SK-MEL-5 (cell line): Measurements from ENCODE around the gene HSPH1. TPM values are rescaled to one million over a fixed set of nuclear protein-coding genes. Genes with fewer than 3 reads are reported as not detected.
"Not testable (repeated sequence)": the region's sequence is repeated elsewhere in the genome, so short reads cannot be mapped to it uniquely, and the experiment has no call there.

Experiments
- DNase-seq: peaks from one replicate; pipeline ENCODE4 v3.0.0-alpha.2; 2016; ENCODE audit warnings: low read depth, low spot score
- in situ Hi-C: cut with HindIII; loops from 2 replicates; pipeline ENCODE4 v1.10.0; 2016; ENCODE audit warnings: low sequenced_read_pairs, high pct_unique_total_duplicates, low pct_unique_long_range_greater_than_20kb
- total RNA-seq: library from RNA; depleted of rRNA; stranded (reverse); fragments of >200 nt; shearing (Covaris generic); gene quantifications from 2 replicates; pipeline ENCODE4 v1.2.3, GENCODE V29; 2014

The HSPH1 gene
- total RNA-seq, 1 experiment from 2014 or later: 184 TPM

DNA sequence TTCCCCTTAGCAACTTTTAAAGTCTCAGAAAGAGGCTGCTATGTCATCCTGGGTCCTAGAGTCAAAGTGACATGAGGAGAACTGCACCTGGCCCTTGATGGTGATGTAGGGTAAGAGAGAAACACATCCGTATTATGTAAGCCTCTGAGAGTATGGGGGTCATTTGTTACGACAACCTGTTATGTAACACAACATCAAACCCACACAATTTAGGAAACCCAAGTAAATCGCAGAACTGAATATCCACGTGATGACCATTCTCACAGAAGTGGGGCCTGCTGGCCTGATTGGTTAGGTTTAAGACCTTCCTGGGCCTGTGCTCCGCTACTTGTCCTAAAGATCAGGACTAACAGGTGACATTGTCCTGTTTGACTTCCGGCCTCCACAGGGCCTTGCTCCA, 22.7 kb upstream of the HSPH1 start:
- no peak for DNase-seq
- in situ Hi-C loops: no loop called here

DNA sequence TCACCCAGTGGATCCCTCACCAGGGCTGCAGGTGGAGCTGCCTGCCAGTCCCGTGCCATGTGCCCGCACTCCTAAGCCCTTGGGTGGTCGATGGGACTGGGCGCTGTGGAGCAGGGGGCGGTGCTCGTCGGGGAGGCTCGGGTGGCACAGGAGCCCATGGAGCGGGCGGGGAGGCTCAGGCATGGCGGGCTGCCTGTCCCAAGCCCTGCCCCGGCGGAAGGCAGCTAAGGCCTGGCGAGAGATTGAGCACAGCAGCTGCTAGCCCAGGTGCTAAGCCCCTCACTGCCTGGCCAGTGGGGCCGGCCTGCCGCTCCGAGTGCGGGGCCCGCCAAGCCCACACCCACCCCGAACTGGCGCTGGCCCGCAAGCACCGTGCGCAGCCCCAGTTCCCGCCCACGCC, 21.3 kb upstream of the HSPH1 start:
- DNase-seq: no peak
- in situ Hi-C loops: no loop called here

DNA sequence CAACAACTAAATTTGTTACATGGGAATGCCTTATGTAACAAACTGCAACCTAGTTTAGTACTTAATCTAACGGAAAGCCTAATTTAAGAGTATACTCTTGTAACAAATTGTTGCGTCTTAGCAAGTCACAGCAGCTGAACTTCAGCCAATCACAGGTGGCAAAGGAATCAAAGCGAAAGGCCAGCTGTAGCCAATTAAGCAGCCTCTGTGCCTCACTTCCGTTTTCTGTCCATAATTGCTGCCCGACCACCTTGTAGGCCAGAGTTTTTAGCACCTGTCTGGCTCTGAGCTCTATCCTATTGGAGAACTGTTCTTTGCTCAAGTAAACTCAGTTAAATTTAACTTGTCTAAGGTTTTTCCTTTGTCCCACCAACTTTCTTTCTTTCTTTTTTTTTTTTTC, 18.1 kb upstream of the HSPH1 start:
- in situ Hi-C loops: no loop called here
- no peak for DNase-seq

DNA sequence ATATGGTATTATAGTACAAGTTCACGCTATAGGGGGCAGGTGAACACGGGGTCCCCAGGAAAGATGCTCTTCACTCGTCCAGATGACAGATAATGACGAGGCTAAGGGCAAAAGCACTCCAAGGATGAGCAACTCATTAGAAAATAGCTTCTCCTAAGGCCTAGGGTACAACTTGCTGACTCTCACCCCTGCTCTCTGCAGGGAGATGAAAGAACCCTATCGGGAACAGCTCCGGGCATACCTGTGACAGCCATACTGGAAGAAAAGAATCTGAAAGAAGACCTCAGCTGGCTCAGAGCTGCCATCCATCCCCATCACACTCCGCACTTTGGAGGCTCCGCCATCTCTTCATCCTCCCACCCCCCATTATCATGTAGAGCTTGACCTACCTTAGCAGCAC, 17.5 kb upstream of the HSPH1 start:
- DNase-seq: no peak

DNA sequence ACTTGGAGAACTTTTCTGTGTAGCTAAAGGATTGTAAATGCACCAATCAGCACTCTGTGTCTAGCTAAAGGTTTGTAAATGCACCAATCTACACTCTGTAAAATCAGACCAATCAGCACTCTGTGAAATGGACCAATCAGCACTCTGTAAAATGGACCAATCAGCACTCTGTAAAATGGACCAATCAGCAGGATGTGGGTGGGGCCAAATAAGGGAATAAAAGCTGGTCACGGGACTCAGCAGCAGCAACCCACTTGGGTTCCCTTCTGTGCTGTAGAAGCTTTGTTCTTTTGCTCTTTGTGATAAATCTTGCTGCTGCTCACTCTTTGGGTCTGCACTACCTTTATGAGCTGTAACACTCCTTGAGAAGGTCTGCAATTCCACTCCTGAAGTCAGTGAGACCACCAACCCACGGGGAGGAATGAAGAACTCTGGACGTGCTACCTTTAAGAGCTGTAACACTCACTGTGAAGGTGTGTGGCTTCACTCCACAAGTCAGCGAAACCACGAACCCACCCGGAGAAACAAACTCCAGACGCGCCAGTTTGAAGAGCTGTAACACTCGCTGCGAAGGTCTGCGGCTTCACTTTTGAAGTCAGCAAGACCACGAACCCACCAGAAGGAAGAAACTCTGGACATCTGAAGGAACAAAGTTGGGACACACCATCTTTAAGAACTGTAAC, 16.2 kb upstream of the HSPH1 start:
- in situ Hi-C loops, DNase-seq: not testable (repeated sequence)

More for the DNA sequence above, 17.5 kb upstream of the HSPH1 start:
- in situ Hi-C loops: no loop called here

DNA sequence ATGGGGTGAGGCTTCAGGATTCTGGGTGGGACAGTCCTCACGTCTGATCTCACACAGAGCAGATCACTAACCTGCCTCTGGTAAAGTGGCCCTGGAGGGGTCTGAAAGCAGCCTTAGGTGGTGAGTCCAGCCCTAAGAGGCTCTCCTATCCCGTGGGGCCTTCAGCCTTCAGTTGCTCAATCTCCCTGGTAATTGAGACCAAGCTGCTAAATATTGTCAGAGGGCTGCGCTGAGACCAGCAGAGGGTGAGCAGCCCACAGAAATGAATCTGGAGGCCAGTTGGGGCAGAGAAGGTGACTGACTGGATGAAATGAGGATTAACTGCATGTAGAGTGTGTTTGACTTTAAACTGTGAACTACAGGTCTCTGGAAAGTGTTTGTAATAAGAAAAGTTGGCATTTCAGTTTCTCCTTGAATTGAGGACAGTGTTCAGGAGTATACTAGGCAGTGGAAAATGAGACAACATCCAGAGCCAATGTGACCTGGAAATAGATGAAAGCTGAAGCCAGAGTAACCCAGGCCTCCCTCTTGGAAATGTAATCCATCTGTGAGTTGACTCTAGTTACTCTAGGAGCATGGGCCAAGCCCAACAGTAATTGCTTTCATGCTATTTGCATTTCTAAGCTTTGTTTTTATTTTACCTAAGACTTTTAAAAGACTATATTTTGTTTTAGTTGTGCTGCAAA, 14.3 kb upstream of the HSPH1 start:
- no peak for DNase-seq
- in situ Hi-C loops: no loop called here

DNA sequence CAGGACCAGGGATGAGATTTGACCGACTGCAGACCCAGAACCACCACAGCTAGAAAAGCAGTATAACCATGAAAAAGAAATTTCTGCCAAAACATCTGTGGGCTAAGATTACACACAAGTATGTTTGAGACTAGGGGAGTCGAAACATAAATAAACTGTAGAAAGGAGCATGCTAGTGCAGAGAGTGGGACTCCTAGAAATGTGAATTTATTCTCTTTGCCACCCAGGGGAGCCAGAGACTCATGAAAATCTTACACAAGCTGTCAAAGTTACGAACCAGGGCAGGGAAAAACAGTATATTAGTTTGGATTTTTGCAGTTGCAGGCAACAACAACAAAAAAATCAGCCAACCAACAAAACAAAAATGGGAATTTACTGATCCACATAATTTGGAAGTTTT, 12.3 kb upstream of the HSPH1 start:
- DNase-seq: no peak
- in situ Hi-C loops: no loop called here

DNA sequence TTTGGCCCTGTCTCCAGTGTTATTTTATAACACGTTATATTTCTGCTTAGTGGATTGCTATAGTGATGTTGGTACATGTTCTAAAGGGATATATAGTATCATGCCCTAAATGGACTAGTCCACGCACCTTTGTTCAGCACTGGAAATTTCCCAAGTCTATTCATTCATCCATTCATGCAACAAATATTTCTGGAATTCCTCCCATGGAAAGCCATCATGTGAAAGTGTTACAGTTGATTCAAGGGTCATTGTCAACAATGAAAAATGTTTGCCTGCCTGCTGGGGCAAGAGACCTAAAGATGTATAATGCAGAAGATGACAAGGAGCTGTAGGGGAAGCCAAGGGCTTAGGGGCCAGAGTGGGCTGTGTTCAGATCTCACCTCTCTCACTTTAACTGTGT, 10.8 kb upstream of the HSPH1 start:
- in situ Hi-C loops: no loop called here
- peak; percentile 52 for DNase-seq

DNA sequence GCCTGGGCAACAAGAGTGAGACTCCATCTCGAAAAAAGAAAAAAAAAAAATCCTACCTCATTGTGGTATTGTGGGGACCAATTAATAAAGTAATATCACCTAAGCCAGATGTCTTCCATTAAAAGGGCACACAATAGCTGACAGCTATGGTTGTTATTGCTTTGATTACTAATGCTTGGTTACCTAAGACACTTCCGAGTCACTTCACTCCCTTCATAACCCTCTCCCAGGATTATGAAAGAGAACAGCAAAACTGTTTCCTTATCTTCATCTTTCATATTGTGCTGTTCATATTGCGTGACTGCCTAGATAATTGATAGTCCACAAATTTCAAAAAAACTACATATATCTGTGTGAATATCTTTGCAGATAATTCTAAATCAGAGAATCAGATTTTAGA, 10.3 kb upstream of the HSPH1 start:
- DNase-seq: no peak
- in situ Hi-C loops: no loop called here

DNA sequence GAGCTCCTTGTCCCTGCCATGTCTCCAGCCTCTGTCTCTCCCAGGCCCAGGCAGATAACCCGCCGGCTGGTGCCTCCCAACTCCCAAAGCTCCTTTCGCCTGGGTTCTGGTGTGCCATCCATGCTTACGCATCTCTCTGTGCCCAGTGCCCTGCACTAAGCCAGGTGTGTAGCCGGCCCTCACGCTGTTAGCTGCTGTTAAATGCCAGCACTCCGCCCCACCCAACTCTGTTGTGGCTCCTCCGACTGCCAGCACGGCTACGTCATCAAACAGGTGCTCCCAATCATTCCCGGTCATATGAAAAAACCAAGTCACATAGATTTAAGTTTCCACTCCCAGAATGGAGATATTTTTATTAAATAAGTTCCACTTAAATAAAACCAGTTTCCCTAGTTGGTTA, 7.0 kb upstream of the HSPH1 start:
- in situ Hi-C loops: no loop called here
- DNase-seq: no peak

DNA sequence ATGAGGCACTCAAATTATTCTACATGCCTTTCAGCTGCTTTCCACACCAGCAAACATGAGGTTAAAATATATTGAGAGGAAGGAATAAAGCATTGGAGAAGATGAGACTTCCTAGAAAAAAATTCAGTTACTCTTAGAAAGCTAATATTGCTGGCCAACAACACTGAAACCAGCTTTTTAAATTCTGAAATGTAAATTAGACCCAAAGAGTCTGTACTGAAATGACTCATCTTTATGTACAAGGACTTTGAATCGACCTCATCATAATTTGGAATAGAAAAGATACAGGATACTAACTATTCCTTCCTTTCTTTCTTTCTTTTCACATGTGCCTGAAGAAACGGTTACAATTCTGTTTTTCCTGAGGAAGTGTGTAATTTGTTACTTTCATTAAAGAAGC, 6.5 kb upstream of the HSPH1 start:
- DNase-seq: no peak
- in situ Hi-C loops: no loop called here

DNA sequence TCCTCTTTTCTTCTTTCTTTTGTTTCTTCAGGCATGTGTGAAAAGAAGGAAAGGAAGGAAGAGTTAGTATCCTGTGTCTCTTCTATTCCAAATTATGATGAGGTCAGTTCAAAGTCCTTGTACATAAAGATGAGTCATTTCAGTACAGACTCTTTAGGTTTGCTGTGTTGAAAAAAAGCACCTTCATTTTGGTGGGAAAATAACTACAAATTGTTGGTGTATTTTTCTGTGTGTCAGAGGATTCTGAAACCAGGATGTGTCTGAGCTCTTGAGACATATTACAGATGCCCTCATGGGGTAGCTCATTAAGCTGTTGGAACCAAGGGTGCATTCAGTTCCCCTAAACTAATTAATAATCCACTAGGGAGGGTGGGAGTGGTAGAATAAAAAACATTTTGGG, 5.8 kb upstream of the HSPH1 start:
- in situ Hi-C loops: no loop called here
- no peak for DNase-seq

DNA sequence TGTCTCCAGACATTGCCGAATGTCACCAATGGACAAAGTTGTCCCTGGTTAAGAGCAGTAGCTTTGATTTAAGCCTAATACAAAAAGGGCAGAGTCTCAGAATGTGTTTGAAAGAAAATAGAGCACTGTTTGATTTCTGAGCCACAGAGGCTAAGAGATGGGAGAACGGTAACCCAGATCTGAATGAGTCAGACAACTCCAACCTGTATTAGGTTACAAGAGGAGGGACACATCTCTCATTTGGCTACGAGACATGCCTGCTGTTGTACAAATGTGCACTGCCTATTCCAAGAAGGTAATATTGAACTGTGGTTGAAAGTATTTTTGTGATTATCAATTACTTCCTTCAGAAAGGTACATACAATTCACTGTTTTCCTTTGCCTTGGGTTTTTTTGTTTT, 4.9 kb upstream of the HSPH1 start:
- DNase-seq: no peak
- in situ Hi-C loops: no loop called here

DNA sequence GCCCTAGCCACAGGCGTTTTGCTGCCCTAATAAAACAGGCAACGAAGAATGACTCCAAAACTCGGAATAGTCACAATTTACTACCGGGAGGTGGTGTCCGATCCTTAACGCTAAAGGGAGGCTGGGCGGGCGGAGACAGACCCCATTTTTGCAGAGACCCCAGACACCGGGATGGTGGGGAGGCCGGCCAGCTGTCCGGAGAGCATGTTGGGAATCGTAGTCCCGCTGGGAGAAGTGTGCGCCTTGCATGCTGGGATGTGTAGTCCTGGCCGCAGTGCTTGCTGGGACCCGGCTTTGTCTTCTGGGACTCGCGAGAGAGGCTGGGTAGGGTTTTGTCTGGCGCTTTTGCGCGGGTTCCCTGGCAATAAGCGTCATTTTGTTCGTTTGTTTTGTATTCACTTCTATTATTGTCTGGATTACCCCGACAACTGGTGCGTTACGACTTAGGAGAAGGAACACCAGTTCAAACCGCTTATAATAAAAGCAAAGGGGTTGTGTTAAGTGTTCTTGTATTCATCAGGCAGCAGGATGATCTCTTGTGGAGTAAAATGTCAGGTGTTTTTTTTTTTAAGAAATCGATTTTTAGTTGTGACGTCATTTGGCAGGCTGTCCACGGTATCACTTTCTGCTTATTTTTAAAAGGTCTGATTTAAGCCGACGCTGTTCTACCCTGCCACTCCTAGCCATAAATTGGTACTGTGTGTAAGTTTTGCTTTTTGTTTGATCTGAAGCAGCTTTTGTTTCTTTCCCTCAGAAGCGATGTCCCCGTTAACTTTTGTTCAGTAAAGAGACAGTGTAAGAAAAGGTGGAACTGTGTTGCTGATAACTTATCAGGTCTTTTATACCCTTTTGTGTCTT, 676 bp upstream of the HSPH1 start:
- peak; percentile 99 for DNase-seq
- in situ Hi-C loops: no loop called here

DNA sequence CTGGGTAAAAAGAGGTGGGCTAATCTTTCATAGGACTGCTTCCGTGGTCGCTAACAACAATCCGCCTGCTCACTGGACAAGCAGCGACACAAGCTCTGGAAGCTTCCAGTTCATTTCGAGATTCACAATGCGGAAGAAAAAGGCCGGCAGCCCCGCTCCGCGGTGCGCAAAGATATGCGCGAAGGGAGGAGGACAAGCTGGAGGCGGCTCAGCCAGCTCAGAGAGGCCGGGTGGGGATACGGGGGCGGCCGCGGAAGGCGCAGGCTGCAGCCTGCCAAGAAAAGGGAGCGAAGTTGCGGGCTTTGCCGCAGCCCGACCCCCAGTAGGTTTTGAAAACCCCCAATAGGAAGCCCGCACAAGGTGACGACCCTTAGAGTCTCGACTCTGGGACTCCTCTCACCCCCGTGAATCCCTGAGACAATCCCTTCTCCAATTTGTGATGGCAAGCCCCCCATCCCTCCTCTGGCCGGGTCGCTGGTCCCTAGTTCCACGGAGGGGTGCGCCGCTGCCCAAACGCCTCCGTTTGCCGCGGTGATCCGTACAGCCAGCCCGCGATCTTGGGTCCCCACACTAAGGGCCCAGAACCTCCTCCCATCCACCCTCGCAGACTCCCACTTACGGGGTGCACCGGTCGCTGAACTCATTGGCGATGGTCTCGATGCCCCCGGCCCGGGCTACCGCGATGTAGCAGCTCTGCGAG, 697 bp downstream of the HSPH1 start:
- DNase-seq: peak; percentile 58
- in situ Hi-C loops: no loop called here

DNA sequence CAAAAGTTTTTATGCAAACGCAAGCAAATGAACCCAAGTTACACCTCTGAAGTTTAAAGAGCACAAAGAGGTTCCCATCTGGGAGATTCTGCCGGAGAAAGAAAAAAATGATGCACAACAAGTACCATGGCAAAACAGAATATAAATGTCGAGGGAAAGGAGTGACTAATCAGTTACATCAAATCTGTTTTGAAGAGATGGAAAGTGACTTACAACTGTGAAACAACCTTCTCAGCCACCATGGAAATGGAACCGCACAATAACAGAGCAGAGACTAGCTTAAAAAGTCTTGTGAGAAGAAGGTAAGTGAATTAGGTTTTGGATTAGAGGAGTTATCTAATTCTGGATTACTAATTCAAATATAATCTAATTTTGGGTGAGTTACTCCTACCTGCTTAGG, 2.4 kb downstream of the HSPH1 start:
- in situ Hi-C loops: no loop called here
- no peak for DNase-seq

DNA sequence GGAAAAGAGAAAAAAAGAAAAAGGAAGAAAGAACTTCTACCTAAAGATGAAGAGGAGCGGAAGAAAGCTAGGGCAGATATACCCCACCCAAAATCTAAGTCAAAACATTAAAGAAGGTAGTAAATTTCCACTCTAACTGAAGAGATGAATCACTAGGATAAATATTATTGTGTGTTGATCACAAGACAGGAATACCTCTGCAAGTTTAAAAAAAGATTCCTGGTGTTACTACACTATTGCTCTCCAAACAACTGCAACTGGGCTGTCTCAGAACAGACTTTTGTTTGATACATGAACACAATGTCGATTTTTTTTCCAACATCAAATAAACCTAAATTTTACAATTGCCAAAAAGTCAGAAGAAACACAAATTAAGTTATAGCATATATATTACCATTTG, 6.8 kb downstream of the HSPH1 start:
- DNase-seq: no peak
- in situ Hi-C loops: no loop called here

DNA sequence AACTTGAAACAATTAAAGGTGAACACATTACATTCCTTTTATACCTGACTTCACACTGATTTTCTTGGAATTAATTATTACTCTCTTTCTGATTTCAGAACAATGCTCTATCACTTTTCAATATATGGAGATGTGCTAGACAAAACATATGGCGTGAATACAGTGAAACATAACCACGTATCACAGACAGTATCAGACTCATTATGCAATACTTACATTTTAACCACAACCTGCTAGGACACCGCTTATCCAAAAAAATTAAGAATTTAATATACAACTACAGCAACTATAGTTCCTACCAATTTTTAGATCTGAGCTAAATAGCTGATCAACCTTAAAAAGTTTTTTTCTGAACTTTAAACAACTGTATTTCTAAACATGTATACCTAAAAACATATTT, 9.9 kb downstream of the HSPH1 start:
- DNase-seq: no peak
- in situ Hi-C loops: no loop called here
